AG04450 (cell line): ENCODE measurements around the gene TFDP1. TPM values are rescaled to one million over a fixed set of nuclear protein-coding genes. Genes with fewer than 3 reads are reported as not detected.

Experiments used
- CTCF ChIA-PET: fragments of 300-600, 350-600 bp; formaldehyde crosslinking; extraction: SDS; loops from one replicate; lab custom pipeline; 2022; ENCODE audit warnings: antibody characterized with exemption, inconsistent platforms; lab: Charles Lee
- POLR2A ChIA-PET: fragments of 350-600 bp; formaldehyde crosslinking; extraction: SDS; loops from one replicate; lab custom pipeline; 2021; ENCODE audit warnings: antibody characterized with exemption, inconsistent platforms; lab: Yijun Ruan, JAX
- DNase-seq: peaks from one replicate; pipeline ENCODE4 v3.0.0-alpha.2; 2011; ENCODE audit warnings: low read depth, low spot score
- H3K27ac ChIP-seq: one replicate; pipeline ENCODE4 v1.5.1; 2012; ENCODE audit warnings: low read depth, low read length, control low read depth
- H3K27me3 ChIP-seq: one replicate; pipeline ENCODE4 v1.6.0; 2012; ENCODE audit warnings: low read length; ENCODE audit not compliant: control insufficient read depth, insufficient read depth
- H3K4me3 ChIP-seq: 2 replicates; pipeline ENCODE4 v1.5.1; 2011; ENCODE audit warnings: mild to moderate bottlenecking, low read depth, low read length, control low read depth
- H3K9me3 ChIP-seq: 2 replicates; pipeline ENCODE4 v1.5.1; 2012; ENCODE audit warnings: low read length; ENCODE audit not compliant: control insufficient read depth, insufficient read depth
- CTCF ChIP-seq: IDR thresholded peaks from 2 replicates; pipeline ENCODE4 v1.5.1; 2011; ENCODE audit warnings: low read depth, low read length, control low read depth, inconsistent platforms
- polyA plus RNA-seq: library from polyadenylated mRNA; depleted of rRNA; stranded (reverse); fragments of >200 nt; gene quantifications from 2 replicates; pipeline ENCODE4 v1.2.3, GENCODE V29; 2011

Gene TFDP1
- polyA plus RNA-seq, 1 experiment, result 79.7 TPM

- Histone ChIP-seq H3K27me3 (no peaks in the 10 kb centered on the region), H3K4me3 (peak overlapping the region; percentile 64), H3K9me3 (no peaks in the 10 kb centered on the region; the same call in 1 of the 2 replicates), H3K27ac (no peak overlapping the region)
- POLR2A ChIA-PET, result no interaction called here
- TF ChIP-seq CTCF, result no peak
- no peak for DNase-seq
- CTCF ChIA-PET, result no interaction called here
These were observed 518 bp downstream of the TFDP1 start for GRCh38 chr13:113584870-113585671.

DNA sequence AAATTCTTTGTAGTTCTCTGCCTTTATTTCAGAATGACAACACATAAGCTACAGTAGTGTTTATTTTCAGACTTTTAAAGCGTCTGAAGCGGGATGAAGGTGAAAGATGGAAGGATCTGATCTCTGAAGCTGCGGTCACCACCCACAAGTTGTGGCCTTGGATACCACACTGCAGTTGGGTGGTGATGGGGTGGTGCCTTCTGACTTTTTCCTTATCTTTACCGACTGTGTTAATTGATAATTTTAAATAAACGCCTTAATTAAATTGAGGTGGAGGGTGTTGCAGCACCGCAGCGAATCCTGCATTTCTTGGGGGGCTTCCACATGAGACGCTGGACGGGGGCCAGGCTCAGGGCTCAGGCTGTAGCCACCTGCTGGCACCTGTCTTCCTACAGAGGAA lies 1.3 kb downstream of the TFDP1 start:
- no peak for DNase-seq
- Histone ChIP-seq H3K4me3 (peak overlapping the region; percentile 64), H3K27me3 (no peaks in the 10 kb centered on the region), H3K27ac (no peak overlapping the region), H3K9me3 (no peaks in the 10 kb centered on the region; the same call in 1 of the 2 replicates)
- ChIA-PET CTCF (no interaction called here), POLR2A (no interaction called here)
- no peak for TF ChIP-seq CTCF

DNA sequence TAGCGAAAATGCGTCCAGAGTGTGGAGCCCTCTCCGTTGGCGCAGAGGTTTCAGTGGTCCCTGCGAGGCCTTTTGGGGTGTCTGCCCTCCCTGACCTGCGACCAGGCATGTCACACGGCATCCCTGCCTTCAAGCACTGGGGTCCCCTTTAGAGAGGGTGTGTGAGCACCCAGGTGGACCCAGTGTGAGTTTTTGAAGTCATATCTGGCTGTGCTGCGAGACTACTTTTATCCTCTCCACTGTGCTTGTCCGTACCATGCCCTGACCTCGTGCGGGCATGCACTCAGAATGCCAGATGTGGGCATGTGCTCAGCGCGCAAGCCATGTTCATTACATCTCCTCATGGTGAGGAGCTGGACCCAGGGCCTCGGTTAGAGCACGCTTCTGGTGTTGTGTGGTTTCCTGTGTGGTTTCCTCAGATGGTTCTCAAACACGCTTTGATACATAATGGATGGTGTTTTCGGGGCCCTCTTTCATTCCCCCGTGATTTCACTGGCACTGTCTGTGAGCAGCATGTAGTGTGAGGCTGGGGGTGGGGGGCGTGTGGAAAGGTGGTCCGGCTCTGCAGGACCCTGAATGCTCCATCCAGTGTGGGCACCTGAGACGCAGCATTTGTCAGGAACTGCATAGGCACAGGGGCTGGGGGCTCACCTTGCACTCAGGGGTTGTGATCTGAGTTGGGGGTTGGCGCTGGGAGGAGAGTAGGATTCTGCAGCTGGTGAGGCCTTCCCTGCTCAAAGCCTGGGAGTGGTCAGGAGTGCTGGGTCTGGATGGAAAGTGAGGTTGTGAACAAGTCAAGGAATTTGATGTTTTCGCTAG lies 2.3 kb downstream of the TFDP1 start:
- POLR2A ChIA-PET, result interaction anchor here (0.6 kb wide), 1 partner anchor 362 kb away, joined by 5 read pairs; no protein-coding TSS in a partner anchor
- CTCF ChIA-PET, result no interaction called here

DNA sequence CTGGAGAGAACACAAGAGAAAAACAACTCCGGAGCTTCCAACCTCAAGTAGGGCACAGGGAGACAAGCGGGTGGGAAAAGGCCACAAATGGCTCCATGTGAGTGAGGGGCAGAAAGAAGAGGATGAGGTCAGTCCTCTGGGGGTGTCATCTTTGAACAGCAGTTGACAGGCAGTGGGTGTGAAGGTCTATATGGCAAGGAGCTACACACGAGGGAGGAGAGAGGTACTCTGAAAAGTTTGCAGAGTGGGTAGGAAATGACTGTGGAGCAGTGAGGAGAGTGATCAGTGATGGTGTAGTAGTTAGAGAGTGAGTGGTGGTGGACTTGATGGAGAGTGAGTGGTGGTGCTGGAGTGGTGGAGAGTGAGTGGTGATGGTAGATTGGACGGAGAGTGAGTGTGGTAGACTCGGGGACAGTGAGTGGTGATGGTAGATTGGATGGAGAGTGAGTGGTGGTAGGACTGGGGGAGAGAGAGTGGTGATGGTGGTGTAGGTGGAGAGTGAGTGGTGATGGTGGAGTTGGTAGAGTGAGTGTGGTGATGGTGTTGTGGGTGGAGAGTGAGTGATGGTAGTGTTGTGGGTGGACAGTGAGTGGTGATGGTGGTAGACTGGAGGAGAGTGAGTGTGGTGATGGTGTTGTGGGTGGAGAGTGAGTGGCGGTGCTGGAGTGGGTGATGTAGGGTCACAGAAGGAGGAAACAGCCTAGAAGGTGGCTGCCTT lies 4.0 kb downstream of the TFDP1 start:
- TF ChIP-seq CTCF, result no peak
- Histone ChIP-seq H3K27ac (no peak overlapping the region), H3K4me3 (no peak overlapping the region), H3K9me3 (no peaks in the 10 kb centered on the region; the same call in 1 of the 2 replicates), H3K27me3 (no peaks in the 10 kb centered on the region)
- ChIA-PET POLR2A (no interaction called here), CTCF (interaction anchor here (0.9 kb wide), 1 partner anchor 25 kb away, joined by 3 read pairs; no protein-coding TSS in a partner anchor)
- no peak for DNase-seq

More for the DNA sequence above, 2.3 kb downstream of the TFDP1 start:
- Histone ChIP-seq H3K4me3 (no peak overlapping the region; the same call in 1 of the 2 replicates), H3K9me3 (no peaks in the 10 kb centered on the region; the same call in 1 of the 2 replicates), H3K27me3 (no peaks in the 10 kb centered on the region), H3K27ac (no peak overlapping the region)
- DNase-seq, result no peak
- TF ChIP-seq CTCF, result no peak
